Body of pancreas (tissue), 4 donors: ENCODE measurements around the gene NUCB2. TPM values are rescaled to one million over a fixed set of nuclear protein-coding genes. Genes with fewer than 3 reads are reported as not detected.

Experiments
- ATAC-seq: fragments of 150-250 bp; one replicate; pipeline ENCODE4 v1.9.1; 2016
- DNase-seq, 4 donors: peaks; one replicate each; pipeline ENCODE4 v3.0.0-alpha.2; 2019
- H3K27ac ChIP-seq, 4 donors: fragments of 200-600 bp; sonication (generic); 1 replicate in 3 of 4; 2 replicates in 1 of 4; pipeline versions ENCODE4 v1.5.1 to v1.6.1; 2016 to 2019; ENCODE audit warnings: mild to moderate bottlenecking in 1 of 4, mixed read lengths in 1 of 4, moderate library complexity in 1 of 4
- H3K27me3 ChIP-seq, 2 donors: fragments of 200-600 bp; sonication (generic); one replicate each; pipeline ENCODE4 v1.6.0; 2016; ENCODE audit warnings: mild to moderate bottlenecking in 1 of 2
- H3K36me3 ChIP-seq, 2 donors: fragments of 200-600 bp; sonication (generic); replicated peaks in 1 of 2; 2 replicates each; pipeline ENCODE4 v1.5.1; 2016; ENCODE audit warnings: low read depth in 2 of 2; ENCODE audit not compliant: insufficient read depth in 1 of 2
- H3K4me1 ChIP-seq: fragments of 200-600 bp; sonication (generic); one replicate; pipeline ENCODE4 v1.6.0; 2016
- H3K4me3 ChIP-seq, 2 donors: fragments of 200-600 bp; sonication (generic); 1 replicate in 1 of 2; 2 replicates in 1 of 2; pipeline ENCODE4 v1.5.1; 2016 to 2019
- H3K9me3 ChIP-seq, 3 donors: fragments of 200-600 bp; sonication (generic); 1 replicate in 2 of 3; 2 replicates in 1 of 3; pipeline ENCODE4 v1.5.1; 2016
- CTCF ChIP-seq, 7 experiments: fragments of 450-650 bp in 4 of 7; fragments of 200-600 bp in 3 of 7; sonication (generic) in 3 of 7; IDR thresholded peaks; one replicate each; pipeline ENCODE4 v1.5.1; 2016 to 2019; ENCODE audit warnings: antibody characterized with exemption in 7 of 7
- POLR2A ChIP-seq, 3 donors: fragments of 450-650 bp; IDR thresholded peaks; one replicate each; pipeline ENCODE4 v1.6.1; 2016; ENCODE audit warnings: antibody characterized with exemption in 3 of 3, mild to moderate bottlenecking in 2 of 3
- WGBS, 2 donors: methylation state at CpG; one replicate each; pipeline ENCODE4 v1.1.5; 2017; 5-methylcytosine and 5-hydroxymethylcytosine counted together
- intact Hi-C: fragments of 100-400 bp; cut with DNase I; formaldehyde crosslinking; loops from one replicate; pipeline ENCODE4 v1.15.1; 2023
- total RNA-seq, 2 donors: library from RNA; depleted of rRNA; stranded (reverse); fragments of >200 nt; gene quantifications; one replicate each; pipeline ENCODE4 v1.1.0, GENCODE V29; 2016

NUCB2 gene
- total RNA-seq, 2 donors from 2014 or later: 106 to 156 TPM

GRCh38 chr11:17343257-17343656 is 66.7 kb downstream of the NUCB2 start:
- WGBS, 2 donors: 95 to 100% methylated on average over 2 of the region's 2 CpGs
- Histone ChIP-seq H3K4me3 (no peak overlapping the region), H3K9me3 (no peaks in the 10 kb centered on the region), H3K27ac (no peak overlapping the region), H3K27me3 (no peaks in the 10 kb centered on the region), H3K4me1 (no peaks in the 10 kb centered on the region), H3K36me3 (no peaks in the 10 kb centered on the region)
- intact Hi-C loops: no loop called here
- no peak for DNase-seq
- ATAC-seq: no peak
- TF ChIP-seq POLR2A (IDR thresholded peaks at IDR 0.05): no peak
- no peak for TF ChIP-seq CTCF (IDR thresholded peaks at IDR 0.05)

DNA sequence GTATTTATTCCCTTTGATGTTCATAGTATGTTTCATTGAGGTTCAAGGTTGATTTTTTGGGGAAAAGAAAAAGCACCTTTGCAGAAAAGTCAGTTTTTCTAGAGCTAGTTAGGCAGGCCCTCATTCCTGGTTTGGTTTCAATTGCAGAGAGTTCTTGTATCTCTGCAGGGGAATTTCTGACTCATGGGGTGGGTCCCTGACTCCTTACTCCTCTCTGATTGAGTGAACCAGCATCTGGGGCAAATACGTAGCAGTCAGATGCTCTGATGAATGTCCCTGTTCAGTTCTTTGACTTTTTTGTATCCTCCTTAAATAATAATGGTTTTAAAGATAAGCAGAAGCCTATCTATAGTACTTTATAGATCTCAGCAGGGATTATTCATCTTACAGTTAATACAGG is 67.4 kb downstream of the NUCB2 start:
- ATAC-seq (no peak), DNase-seq (no peak)
- no peak overlapping the region for H3K27ac ChIP-seq
- intact Hi-C loops: no loop called here
- H3K9me3 ChIP-seq: no peaks in the 10 kb centered on the region
- no peaks in the 10 kb centered on the region for H3K4me1 ChIP-seq
- WGBS, 2 donors: 96 to 100% methylated on average over 1 of the region's 1 CpG
- H3K4me3 ChIP-seq: no peak overlapping the region
- TF ChIP-seq POLR2A (IDR thresholded peaks at IDR 0.05): no peak
- TF ChIP-seq CTCF (IDR thresholded peaks at IDR 0.05): no peak
- no peaks in the 10 kb centered on the region for H3K36me3 ChIP-seq
- no peaks in the 10 kb centered on the region for H3K27me3 ChIP-seq

DNA sequence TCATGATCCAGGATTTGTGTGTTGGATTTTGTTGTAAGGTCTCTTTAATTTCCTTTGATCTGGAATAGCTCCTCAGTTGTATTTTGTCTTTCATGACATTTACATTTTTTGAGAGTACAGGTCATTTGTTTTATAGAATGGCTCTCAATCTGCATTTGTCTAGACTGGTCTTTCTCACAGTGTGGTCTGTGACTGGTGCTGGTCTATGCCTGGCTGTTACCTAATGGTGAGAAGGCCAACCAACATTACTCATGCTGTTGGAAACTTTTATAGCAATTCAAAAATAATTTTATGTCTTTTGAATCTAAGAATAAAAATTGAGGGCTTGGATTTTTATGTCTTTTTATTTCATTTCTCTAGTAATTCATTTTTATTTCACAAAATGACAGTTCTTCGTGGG is 71.1 kb downstream of the NUCB2 start:
- Histone ChIP-seq H3K9me3 (no peaks in the 10 kb centered on the region), H3K27me3 (no peaks in the 10 kb centered on the region), H3K4me3 (no peak overlapping the region), H3K27ac (no peak overlapping the region), H3K36me3 (no peaks in the 10 kb centered on the region), H3K4me1 (peaks cover 13% of the 10 kb centered on the region)
- no peak for TF ChIP-seq POLR2A (IDR thresholded peaks at IDR 0.05)
- no peak for TF ChIP-seq CTCF (IDR thresholded peaks at IDR 0.05)
- intact Hi-C loops: no loop called here
- no peak for DNase-seq
- no peak for ATAC-seq
- WGBS, 2 donors: 100% methylated on average over 1 of the region's 1 CpG

GRCh38 chr11:17350455-17351171 is 74.1 kb downstream of the NUCB2 start:
- DNase-seq (no peak), ATAC-seq (no peak)
- 94 to 95% methylated on average over 7 of the region's 7 CpGs for WGBS, 2 donors

More at GRCh38 chr11:17350455-17351171, 74.1 kb downstream of the NUCB2 start:
- no peaks in the 10 kb centered on the region for H3K9me3 ChIP-seq
- no peak overlapping the region for H3K4me3 ChIP-seq
- no peaks in the 10 kb centered on the region for H3K36me3 ChIP-seq
- TF ChIP-seq POLR2A (IDR thresholded peaks at IDR 0.05) (no peak), CTCF (IDR thresholded peaks at IDR 0.05) (no peak)
- intact Hi-C loops: no loop called here
- peaks cover 23% of the 10 kb centered on the region for H3K4me1 ChIP-seq
- no peaks in the 10 kb centered on the region for H3K27me3 ChIP-seq
- no peak overlapping the region for H3K27ac ChIP-seq
